Erythroblast (primary cell): Measurements from ENCODE around the gene BCL2L1.

Experiments used
- DNase-seq, 2 experiments: peaks; one replicate each; lab custom pipeline; 2025; lab: John Stamatoyannopoulos, UW
- GATA1 ChIP-seq: IDR thresholded peaks from 2 replicates; pipeline ENCODE4 v1.6.1; 2011; ENCODE audit warnings: low read depth, mild to moderate bottlenecking, control low read depth, low read length, moderate library complexity
- POLR2A ChIP-seq: IDR thresholded peaks from 2 replicates; pipeline ENCODE4 v1.6.1; 2011; ENCODE audit warnings: mild to moderate bottlenecking, low read length

Gene BCL2L1

GRCh38 chr20:31664696-31665354 is 57.8 kb downstream of the BCL2L1 start:
- DNase-seq = peak; percentile 48 to 63
- no peak for TF ChIP-seq GATA1
- TF ChIP-seq POLR2A = no peak

DNA sequence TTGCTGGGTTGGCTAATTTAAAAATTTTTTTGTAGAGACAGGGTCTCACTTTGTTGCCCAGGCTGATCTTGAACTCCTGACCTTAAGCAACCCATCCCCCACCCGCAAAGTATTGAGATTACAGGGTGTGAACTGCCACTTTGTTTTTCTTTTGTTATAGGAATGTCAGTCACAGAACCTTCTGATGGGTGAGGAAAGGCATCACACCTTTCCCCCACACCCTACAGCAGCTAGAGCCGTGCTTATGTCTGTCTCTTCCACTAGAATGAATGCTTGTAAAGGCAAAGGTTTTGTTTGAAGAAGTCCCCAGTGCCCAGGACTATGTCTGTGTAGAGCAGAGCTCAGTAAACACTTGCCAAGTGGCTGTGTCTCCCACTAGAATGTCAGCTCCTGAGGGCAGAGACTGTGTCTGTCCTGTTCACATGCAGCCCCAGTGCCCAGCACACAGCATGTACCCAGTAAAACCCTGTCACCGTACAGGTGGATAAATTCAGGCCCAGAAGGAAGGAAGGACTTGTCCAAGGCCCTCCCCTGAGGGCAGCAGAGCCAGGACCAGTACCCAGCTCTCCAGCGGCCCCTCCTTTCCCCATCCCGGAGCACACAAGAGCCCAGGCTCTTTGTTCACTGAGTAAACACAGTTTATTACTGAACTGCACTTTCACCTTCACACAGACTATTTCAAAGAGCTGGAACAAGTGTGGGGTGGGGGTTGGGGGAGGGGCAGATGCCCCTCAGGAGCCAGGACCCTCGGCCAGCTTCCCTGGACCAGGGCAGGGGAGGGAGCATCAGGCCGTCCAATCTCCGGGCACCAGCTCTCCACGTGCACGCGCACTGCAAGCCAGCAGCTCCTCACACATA is 58.6 kb downstream of the BCL2L1 start:
- TF ChIP-seq POLR2A (no peak), GATA1 (no peak)
- no peak for DNase-seq

DNA sequence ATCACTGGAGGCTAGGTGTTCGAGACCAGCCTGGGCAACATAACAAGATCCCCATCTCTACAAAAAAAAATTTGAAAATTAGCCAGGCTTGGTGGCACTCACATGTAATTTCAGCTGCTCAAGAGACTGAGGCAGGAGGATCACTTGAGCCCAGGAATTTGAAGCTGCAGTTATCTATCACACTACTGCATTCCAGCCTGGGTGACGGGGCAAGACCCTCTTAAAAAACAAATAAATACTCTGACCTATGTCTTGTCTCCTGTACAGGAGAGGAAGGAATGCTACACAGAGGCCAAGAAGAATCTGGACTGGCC is 59.2 kb downstream of the BCL2L1 start:
- DNase-seq = no peak
- no peak for TF ChIP-seq GATA1
- no peak for TF ChIP-seq POLR2A

GRCh38 chr20:31662372-31662854 is 60.3 kb downstream of the BCL2L1 start:
- TF ChIP-seq GATA1 = no peak
- no peak for TF ChIP-seq POLR2A
- no peak for DNase-seq

GRCh38 chr20:31661625-31662371 is 60.9 kb downstream of the BCL2L1 start:
- TF ChIP-seq GATA1 (no peak), POLR2A (peak; percentile 73)
- DNase-seq = peak; percentile 80 to 91

- TF ChIP-seq POLR2A (no peak), GATA1 (no peak)
- DNase-seq = no peak
These were observed 68.1 kb downstream of the BCL2L1 start for GRCh38 chr20:31654534-31654933.

DNA sequence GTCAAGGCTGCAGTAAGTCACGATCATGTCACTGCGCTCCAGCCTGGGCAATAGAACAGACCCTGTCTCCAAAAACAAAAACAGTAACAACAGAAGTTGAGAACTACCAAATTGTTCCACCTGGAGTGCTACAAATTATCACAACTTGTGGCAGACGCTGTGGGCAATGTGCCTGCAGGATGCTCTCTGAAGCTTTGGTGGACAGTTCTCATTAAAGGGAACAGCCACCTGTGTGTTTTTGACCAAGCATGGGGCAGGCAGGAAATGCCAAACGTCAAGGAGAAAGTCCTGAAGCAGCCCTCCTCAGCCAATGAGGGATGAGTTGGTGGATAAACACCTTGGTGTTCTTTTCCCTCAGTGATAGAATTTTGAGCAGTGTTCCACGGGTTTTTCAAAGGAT is 69.1 kb downstream of the BCL2L1 start:
- no peak for DNase-seq
- TF ChIP-seq GATA1 (no peak), POLR2A (no peak)

GRCh38 chr20:31652917-31653396 is 69.7 kb downstream of the BCL2L1 start:
- no peak for DNase-seq
- no peak for TF ChIP-seq GATA1
- TF ChIP-seq POLR2A = no peak

DNA sequence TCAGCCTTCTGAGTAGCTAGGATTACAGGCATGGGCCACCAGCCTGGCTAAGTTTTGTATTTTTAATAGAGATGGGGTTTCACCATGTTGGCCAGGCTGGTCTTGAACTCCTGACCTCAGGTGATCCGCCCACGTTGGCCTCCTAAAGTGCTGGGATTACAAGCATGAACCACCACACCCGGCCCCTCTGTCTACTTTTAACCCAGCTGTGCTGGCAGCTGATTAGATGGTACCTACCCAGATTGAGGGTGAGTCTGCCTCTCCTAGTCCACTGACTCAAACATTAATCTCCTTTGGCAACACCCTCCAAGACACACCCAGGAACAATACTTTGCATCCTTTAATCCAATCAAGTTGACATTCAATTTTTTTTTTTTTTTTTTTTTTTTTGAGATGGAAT is 74.6 kb downstream of the BCL2L1 start:
- peak; percentile 45 for DNase-seq

GRCh38 chr20:31644701-31645100 is 78.0 kb downstream of the BCL2L1 start:
- no peak for TF ChIP-seq POLR2A
- no peak for TF ChIP-seq GATA1
- no peak for DNase-seq

DNA sequence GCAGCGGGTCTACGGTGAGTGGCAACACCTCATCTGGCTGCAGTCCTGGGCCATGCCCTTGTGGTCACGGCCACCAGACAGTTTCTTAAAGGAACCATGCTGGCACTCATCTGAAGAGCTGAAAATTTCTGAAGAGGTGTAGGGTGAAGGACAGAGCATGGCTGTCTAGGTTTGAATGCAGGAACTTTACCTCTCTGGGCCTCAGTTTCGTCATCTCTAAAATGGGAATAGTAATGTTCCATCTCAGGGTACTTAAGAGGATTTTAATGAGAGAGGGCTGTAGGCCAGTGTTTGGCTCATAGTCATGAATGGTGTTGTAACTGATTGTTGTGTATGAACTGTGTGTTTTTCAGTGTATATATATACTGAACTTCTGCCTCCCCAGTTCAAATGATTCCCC is 79.1 kb downstream of the BCL2L1 start:
- DNase-seq = no peak
- TF ChIP-seq POLR2A (no peak), GATA1 (no peak)

DNA sequence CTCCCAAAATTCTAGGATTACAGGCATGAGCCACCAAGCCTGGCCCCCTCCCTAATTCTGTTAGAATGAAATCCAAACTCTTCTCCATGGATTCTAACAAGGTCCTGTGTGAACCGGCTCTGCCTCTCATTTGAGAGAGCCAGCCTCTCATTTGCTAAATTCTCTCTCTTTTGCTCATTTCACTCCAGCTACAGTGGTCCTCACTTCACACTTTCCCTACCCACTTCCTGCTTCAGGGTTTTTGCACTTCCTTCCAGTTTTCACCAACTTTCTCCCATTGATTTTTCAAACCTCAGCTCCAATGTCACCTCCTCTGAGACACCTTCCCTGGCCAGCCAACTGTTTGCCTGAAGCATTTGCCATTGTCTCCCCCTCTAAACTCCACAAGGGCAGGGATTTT is 79.8 kb downstream of the BCL2L1 start:
- DNase-seq = no peak
- TF ChIP-seq GATA1 (no peak), POLR2A (no peak)

- DNase-seq = no peak
- TF ChIP-seq POLR2A (no peak), GATA1 (no peak)
These were observed 81.3 kb downstream of the BCL2L1 start for GRCh38 chr20:31641391-31641790.

DNA sequence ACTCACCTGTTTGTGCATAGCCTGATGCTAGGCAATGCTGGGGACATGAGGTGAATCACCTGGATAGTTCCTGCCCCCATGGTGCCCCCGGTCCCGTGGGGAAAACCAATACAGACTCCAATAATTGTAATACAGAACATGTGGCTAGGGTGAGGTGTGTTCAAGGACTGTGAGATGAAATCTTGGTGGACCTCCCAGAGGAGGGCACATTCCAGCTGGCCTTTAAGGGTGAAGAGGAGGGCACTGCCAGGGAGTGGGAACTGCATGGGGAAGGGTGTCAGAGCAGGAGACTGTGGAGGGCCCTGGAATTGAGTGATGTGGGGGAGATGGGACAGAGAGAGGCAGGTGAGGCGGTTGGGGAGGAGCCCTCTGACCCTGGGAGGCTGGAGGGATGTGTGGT is 82.4 kb downstream of the BCL2L1 start:
- no peak for TF ChIP-seq GATA1
- no peak for TF ChIP-seq POLR2A

More for the DNA sequence above, 82.4 kb downstream of the BCL2L1 start:
- no peak for DNase-seq
